Measurements from ENCODE around the gene EPS8L3.

- TF ChIP-seq CTCF (IDR thresholded peaks at IDR 0.05; ENCODE audit: poor library complexity, severe bottlenecking) (no peak), RAD21 (conservative IDR thresholded peaks at IDR 0.05) (no peak), POLR2AphosphoS5 (IDR thresholded peaks at IDR 0.05) (no peak), EZH2 (IDR thresholded peaks at IDR 0.05; ENCODE audit: borderline replicate concordance, insufficient read depth, low read length, poor library complexity, severe bottlenecking) (no peak), EP300 (conservative IDR thresholded peaks at IDR 0.05; ENCODE audit: poor library complexity, severe bottlenecking) (no peak)
These were observed 6.8 kb upstream of the EPS8L3 start for GRCh38 chr1:109770331-109771095.

Measured in neural cell (in vitro differentiated cells).